Activated CD4-positive, CD25-positive, alpha-beta regulatory T cell treated with anti-CD3 and anti-CD28 coated beads, Interleukin-2, amount 50 U/mL, for 16 hours (primary cell): ENCODE data around the gene RNH1.

Experiments used
- DNase-seq: peaks from one replicate; pipeline ENCODE4 v3.0.0-alpha.2; 2020; ENCODE audit warnings: low read depth, low spot score

RNH1 gene

DNA sequence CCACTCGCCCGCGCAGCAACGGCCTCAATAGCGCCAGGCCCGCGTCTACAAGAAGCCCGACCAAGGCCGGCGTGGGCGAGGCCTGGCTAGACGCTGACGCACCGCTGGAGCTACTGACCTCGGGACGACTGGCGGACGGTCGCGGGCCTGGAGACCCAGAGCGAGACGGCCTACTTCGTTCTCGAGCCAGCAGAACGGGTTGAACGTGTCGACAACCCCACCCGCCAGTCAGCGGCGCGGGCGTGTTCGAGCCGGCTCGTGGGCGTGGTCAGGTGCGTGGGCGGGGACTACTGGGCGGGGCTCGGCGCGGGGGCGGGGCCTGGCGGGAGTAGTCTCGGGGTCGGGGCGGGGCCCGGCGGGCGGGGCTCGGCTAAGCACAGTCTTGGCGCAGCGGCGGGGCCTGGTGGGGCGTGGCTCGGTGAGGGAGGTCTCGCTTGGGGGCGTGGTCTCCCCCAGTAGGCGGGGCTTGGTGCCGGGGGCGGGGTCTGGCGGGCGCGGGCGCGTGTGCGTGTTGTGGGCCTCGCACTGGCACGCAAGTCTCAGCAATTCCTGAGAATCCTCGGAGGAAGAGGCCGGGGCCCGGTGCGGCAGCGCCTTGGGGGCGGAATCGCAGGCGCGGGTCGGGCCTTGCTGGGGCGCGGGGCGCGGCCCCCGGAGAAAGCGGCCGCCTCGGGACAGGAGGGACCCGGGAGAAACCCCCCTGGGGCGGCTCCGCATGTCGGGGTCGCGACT lies at the start of gene RNH1:
Gene RNH1, minus strand, starts transcription at position 248 of the 732 bp plus-strand sequence. CDS start 5,080 bp downstream, outside the sequence.
- peak; percentile 97 for DNase-seq

DNA sequence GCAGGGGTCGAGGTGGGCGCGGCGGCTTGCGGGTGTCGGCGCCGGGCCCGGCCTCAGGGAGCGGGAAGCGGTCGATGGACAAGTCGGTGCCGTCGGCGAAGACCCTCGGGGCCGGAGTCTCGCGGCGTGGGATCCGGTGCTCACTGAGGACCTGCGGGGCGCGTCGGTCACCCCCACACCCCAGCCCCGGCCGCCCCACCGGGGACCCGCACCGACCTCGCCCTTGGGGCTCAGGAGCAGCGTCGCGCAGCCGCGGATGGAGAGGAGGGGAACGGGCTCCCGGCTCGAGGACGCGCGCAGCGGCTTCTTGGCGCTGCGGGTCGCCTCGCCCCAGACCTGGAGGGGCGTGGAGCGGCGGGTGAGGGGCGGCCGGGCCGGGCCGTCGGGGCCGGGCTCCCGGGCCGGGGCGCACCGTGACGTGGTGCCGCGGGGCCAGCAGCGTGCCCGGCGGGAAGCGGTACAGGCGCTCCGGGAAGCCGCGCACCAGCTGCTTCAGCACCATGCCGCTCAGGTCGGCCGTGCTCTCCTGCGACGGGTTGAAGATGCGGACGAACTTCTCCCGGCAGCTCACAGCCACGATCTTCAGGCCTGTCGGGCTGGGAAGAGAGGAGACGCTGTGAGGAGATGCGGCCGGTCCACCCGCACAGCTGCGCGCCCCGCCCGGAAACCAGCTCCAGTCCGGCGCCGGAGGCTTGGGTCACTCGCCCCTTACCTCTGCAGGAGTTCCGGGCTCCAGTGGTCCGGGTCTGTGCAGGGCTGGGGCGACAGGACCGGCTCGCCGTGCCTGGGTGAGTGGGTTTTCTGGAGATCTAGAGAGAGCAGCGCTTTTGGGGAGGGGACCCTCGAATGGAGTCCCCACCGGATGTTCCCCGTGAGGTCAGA lies 49.0 kb upstream of the RNH1 start:
- no peak for DNase-seq

DNA sequence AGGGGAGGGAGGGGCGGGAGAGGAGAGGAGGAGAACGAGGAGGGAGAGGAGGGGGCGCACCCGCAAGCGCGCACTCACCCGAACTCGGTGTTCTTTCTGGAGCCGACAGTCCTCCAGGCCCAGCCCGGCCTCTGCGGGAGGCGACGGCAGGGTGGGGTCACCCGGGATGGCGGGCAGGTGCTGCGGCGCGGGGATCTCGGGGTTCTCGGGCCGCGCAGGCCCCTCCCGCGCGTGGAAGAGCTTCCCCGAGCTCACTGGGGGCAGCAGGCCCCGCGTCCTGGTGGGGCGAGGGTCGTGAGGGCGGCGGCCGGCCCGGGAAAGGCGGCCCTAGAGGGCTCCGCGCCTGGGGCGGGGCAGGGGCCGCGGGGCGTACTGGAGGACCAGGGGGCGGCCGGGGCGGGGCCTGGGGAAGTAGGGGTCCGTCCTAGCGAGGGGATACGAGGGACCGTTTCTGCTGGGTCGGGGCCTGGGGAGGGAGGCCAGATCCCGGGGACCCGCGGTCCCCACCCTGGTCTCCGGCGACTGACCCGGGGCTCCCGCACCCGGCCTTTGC lies 48.3 kb upstream of the RNH1 start:
- no peak for DNase-seq

DNA sequence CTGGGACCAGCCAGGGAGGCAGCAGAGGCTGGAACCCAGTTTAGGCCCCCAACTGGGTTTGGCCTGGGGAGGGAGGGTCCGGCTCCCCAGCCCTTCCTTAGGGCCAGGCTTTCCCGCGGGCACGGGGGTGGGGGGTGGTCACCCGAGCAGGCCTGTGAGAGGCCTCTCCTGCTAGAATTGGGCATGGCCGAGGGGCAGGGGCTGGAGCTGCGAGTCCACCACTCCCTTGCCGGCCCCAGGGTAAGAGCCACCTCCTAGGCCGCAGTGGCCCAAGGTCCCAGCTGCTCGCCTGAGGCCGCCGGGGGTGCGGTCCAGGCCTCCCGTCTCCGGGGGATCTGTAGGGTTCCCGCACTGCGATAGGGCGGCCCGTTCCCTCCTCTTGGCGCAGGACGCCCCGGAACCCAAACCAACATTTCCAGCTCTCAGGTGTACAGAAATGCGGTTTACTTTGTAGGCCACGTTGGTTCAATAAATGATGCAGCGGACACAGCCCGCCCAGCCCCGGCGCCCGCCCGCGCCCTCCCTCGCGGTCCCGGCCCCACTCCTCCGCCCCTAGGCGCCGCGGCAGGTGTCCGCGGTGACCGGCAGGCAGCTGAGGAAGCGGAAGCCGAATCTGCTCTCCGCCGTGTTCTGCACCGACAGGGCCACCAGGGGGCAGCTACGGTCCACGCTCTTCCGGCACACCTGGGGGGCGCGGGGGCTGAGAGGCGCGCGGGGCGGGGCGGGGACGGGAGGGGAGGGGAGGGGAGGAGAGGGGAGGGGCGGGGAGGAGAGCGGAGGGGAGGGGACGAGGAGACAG lies 47.6 kb upstream of the RNH1 start:
- DNase-seq = peak; percentile 45

DNA sequence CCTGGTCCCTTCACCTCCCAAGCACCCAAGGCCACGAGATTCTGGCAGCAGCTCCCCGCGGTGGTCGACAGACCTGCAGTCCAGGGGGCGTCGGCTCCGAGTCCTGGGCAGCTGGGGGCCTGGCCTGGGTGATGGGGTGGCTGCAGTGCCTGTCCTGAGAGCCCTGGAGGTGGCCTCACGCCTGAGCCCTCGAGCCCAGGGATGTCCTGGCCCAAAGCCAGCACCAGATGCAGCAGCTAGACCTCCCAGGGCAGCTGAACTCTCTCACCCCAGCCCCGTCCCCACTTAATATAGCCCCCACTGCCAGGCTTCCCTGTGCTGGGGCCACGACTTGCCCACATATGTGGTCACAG lies 46.9 kb upstream of the RNH1 start:
- no peak for DNase-seq

DNA sequence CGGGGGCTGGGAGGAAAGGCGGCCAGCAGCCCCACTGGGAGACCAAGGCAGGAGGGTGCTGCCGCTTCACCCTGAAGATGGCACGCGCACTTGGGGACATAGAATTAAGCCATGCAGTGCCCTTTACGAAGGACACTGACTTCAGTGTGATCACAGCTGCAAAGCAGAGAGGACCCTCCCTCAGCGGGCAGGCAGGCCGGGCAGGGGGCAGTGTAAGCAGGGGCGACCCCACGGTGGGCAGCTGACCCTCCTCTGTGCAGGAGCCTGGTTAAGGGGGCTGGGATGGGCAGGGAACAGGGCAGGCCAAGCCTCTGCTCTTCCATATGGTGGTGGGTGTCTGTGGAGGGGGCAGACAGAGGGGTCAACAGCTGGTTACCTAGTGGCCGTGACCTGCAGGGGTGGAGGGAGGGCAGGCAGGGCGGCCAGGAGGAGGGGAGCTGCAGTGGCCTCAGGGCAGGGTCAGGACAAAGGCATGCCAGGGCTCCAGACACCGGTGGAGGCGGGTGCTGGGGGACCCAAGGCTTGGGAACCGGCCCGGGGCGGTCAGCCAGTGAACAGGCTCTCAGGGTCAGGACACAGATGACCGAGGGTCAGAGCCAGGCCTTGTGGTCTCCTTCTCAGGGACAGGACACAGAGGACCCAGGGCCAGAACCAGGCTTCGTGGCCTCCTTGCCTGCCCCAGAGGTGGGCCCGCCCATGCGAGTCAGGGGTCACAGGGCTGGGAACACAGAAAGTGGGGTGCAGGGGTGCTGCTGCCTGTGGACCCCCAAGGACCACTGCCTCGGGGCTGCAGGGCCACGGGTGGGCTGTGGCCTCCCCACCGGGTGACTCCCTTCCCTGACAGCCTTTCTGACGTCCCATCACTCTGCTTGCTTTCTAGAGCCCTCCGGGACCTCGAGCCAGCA lies 46.3 kb upstream of the RNH1 start:
- DNase-seq = no peak

DNA sequence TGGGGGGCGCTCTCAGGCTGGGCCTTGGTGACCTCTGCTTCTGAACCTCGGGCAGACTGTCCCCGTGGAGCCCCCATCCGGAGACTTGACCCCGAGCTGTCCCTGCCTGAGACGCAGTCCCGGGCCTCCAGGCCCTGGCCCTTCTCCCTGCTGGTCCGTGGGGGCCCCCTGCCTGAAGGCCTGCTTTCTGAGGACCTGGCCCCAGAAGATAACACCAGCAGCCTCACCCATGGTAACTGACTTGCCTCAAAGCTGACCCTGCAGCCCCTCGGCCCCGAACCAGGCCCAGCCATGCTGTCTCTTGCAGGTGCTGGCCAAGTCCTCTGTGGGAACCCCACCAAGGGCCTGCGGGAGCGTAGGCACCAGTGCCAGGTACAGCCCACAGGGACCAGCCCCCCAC lies 44.6 kb upstream of the RNH1 start:
- DNase-seq = no peak

DNA sequence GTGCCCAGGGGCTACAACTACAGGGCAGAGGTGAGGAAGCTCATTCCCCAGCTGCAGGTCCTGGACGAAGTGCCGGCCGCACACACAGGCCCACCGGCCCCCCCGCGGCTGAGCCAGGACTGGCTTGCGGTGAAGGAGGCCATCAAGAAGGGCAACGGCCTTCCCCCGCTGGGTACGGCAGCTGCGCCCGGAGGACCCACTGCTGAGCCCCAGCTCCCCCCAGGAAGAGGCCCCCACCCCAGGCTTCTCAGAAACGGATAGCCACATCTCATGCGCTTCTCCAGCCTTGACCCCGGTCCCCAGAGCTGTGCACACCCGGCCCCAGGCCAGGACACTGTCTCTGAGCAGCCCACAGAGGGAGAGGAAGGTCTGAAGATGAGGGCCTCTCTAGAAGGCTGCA lies 44.1 kb upstream of the RNH1 start:
- DNase-seq = no peak

DNA sequence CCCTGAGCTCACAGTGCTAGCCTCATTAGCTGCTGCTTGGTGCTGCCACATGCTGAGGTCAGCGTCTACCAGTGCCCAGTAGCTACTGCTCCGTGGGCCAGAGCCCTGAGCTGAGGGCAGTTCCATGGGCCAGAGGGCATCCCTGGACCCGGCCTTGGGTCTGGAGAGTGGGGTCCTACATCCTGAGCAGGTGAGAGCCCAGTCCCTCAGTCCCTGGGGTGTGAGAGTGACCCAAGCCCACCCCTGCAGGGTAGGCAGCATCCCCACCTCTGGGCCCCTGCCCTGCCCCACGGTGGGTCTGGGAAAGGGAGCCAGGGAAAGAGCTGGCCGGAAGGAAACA lies 43.7 kb upstream of the RNH1 start:
- no peak for DNase-seq

DNA sequence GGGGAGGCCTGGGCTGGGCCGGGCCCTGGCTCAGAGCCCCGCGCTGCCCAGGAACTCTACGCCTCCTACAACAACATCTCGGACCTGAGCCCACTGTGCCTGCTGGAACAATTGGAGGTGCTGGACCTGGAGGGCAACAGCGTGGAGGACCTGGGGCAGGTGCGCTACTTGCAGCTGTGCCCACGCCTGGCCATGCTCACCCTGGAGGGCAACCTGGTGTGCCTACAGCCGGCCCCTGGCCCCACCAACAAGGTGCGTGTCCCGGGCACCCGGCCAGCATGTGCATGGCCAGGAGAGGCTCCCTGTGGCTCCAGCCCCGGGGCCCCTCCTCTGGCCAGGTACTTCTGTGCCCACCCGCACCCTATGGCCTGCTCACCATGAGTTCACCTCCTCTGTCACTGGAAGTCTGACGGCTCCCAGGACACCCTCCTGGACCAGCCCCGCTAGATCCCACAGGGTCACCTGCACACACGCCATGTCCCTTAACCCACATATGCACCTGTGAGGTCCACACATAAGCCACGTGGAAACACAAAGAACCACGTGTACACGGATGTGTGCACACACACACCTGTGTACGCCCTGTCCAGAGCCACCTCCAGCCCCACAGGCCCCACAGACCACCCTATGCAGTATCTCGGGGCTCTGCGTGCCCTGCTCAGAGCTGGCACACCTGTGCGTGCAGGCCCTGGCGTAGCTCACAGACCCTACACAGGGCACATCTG lies 43.1 kb upstream of the RNH1 start:
- DNase-seq = no peak

DNA sequence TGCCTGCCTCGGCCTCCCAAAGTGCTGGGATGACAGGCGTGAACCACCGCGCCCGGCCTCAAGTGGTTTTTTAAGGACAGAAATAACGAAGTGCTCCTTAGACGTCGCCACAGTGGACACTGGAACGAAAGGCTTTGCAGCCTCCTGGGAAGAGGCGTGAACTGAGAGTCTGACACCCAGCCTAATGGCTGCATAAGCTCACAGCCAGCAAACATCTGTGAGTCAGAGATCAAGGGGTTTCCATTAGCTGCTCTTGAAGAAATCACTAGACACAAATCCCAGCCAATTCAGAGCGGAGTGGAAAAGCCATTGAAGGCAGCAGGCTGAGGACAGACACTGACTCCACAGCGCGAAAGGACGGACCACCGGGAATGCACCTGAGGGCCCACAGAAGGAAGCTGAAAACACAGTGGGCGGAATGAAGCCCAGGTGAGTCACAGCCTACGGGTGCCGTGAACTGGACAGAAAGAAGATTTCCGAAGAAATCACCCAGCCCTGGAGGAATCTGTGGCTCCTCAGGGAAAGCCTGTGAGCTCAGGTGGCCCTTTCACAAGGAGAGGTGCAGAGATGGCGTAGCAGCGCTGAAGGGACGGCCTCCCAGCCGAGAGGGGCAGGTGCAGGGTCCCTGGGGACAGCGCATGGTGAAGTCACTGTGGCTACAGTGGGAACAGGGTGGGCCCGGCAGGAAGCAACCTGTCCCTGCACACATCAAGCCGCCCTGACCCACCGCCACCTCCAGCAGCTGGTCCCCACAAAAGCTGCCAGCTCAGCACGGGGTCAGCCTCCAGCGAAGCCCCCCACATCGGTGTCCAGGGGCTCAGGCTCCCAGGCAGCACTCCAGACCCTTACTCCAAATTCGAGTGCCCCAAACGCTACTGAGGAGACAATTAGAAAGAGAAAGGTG lies 41.9 kb upstream of the RNH1 start:
- DNase-seq = no peak

DNA sequence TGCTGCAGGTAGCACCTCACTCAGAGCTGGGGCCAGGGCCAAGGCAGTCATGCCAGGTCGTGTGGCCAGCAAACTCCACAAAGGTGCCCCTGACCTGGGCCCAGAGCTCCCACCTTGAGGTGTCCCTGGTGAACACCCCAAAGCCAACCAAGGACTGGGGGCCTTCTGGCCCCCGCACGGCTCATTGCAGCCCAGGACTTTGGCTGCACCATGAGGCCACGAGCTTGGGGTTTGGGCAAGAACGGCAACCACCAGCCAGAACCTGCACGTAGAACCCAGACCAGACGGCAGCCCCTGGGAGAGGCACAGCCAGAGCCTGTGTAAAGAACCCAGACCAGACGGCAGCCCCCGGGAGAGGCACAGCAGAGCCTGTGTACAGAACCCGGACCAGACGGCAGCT lies 38.1 kb upstream of the RNH1 start:
- DNase-seq = no peak

DNA sequence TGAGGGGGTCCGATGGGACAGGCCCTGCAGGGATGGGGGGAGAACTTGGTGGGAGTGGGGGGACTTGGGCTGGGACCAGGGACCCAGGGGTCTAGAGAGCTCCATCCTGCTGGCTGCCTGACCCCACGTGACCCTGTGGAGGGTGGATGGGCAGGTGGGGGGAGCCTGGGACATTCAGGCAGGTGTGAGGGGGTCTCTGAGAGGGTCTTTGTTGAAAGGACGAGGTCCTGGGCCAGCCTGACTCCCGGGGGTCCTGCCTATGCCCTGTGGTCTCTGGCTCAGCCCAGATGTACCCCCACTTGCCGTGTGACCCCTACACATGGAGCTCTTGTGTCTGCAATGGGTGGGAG lies 37.8 kb upstream of the RNH1 start:
- DNase-seq = no peak

DNA sequence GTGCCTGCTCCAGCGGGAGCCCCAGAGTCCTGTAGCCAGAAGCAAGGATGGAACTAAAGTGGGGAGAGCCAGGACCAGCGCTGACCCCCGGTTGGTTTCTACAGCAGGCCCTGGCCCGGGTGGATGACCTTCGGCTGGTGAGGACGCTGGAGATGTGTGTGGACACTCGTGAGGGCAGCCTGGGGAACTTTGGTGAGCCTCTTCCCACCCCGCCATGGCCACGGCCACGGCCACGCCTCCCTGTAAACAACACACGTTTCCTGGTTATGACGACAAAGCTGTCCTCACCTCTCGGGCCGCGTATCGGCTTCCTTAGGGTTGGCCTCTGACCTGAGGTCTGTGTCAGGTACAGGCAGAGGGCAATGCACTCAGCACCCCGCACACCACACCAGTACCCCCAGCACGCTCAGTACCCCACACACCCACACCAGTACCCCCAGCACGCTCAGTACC lies 34.4 kb upstream of the RNH1 start:
- DNase-seq = no peak

DNA sequence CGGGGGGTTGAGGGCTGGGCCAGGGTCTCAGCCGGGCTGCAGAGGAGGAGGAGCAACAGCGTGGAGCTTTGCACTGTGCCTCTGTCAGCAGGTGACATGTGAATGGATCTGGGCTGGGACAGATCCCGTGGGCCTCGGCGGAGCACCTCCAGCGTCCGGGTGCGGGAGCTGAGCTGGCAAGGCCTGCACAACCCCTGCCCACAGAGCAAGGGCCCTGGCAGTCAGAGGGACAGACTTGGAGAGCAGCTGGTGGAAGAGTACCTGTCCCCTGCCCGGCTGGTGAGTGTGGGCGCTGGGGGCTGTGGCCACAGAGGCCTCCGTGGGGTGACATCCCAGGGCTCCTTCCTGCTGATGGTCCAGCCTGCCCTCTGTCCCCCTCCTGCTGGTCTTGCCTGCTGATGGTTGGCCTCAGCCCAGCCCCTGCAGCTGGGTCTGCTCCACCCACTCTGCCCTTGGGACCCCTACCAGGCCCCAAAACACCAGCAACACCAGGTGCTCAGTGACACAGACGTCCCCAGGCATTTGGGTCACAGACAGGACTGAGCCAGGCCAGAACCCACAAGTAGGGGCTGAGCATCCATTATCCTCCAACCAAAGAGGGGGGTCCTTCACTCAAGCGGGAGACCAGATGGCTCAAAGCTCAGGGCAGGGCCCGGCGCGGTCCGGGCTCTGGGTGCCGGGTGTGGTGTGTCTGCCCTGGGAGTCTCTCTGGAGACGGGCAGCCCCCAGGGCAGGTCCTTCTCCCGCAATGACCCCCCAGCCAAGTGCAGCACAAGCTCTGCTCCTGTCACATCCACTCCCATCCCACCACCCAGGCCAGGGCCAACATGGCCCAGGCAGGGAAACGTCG lies 33.8 kb upstream of the RNH1 start:
- no peak for DNase-seq

DNA sequence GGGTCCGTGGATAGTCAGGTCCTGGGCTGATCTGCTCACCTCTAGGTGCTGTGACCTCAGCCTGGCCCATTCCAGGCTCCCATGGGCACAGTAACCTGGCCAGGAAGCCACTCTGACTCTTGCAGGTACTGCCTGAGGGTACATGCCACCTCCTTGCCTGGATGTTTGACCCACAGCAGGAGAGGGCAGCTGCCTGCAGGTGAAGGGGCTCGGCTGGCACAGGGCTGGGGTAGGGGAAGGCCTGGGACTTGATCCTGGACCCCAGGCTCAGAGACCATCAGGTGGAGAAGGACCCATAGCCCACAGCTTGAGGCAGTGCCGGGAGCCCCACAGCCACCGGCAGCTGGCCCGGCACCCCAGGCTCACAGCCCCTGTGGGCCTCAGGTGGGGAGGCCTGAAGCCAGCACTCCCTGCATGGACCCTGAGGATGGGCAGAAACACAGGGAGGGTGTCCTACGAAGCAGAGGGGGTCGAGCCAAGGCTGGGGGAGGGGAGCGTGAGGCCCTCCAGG lies 33.0 kb upstream of the RNH1 start:
- no peak for DNase-seq

DNA sequence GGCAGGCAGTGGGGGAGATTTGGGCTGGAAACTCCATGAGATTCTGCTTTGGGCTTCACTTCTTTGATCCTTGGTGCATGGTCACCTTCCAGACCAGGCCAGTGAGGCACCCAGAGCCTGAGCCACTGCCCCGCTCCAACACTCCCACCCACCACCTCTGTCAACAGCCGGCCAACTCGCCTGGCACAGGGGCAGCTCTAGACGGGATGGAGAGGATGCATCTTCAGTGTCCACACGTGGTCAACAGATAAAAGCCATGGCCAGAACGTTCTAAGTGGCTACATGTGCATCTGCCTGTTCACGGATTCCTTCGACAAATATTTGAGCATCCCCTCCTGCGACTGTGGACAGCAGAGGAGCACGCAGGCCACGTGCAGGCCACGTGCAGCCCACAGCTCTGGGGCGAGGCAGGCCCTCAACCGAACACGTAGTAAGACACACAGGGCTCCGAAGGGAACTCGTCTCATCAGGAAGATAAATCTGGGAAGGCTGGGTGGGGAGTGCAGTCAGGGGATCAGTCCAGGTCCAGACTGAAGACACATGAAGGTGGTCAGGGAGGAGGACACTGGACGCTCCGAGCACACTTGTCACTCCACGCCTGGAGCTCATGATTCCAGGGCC lies 31.5 kb upstream of the RNH1 start:
- no peak for DNase-seq
